Superior temporal gyrus (tissue), 1 donor: ENCODE measurements around the gene ZKSCAN4.

Experiments
- DNase-seq: peaks from one replicate; pipeline ENCODE4 v3.0.0-alpha.2; 2016; ENCODE audit errors: extremely low spot score

Gene ZKSCAN4

DNA sequence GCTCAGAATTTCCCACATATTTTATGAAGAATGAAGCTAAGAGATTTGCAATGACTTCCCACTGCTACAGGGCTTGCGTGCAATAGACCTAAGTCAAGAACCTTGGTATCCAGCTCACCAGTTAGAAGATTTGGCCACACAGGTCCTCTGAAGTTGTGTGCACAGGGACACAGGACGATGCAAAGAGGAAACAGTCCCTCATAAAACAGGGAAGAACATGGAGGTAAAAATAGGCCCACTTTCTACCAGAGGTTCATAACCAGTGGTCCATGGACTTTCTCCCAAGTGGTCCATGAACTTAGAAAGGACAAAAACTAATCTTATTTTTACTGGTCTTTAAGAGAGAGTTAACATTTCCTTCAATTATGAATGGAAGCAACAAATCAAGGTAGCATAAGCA lies 1.3 kb downstream of the ZKSCAN4 start:
- no peak for DNase-seq

DNA sequence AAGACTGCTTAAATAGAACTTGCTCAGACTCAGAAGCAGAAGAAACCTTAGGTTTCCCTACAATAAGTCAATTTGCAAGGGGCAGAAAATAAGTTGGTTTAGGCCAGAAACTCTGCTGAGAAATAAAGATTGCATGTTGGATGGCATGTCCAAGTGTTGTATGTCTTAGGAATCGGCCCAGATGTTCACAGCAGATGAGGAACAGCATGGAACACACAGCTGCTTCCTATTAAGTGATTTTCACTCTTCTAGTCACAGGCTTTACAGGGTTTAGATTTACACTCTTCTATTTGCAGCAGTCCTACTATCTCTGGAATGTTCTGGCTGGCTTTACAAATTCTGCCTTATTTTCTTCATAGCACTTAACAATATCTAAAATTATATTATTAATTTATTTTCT lies 3.2 kb downstream of the ZKSCAN4 start:
- no peak for DNase-seq

DNA sequence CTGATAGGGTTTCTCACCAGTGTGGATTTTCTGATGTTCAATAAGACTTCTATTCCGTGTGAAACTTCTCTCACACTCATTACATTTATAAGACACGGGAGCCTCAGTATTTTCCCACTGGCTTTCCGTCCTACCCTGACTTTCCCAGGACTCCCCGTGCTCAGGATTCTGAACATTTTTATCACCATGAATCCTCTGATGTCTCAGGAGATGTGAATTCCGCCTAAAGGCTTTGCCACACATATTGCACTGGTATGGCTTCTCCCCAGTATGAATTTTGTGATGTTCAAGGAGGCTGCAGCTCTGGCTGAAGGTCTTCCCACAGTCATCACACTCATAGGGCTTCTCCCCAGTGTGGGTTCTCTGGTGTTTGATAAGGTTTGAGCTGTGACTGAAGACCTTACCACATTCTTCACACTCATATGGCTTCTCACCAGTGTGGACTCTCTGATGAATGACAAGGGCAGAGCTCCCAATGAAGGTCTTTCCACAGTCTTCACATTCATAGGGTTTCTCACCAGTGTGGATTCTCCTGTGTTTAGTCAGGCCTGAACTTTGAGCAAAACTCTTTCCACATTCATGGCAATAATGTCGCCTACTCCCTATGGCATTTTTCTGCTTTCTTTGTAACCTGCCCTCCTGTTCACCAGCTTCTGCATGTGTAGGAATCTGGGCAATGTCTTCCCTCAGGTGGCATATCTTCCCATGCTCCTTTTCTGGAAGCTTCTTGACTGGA lies 6.7 kb downstream of the ZKSCAN4 start:
- no peak for DNase-seq

DNA sequence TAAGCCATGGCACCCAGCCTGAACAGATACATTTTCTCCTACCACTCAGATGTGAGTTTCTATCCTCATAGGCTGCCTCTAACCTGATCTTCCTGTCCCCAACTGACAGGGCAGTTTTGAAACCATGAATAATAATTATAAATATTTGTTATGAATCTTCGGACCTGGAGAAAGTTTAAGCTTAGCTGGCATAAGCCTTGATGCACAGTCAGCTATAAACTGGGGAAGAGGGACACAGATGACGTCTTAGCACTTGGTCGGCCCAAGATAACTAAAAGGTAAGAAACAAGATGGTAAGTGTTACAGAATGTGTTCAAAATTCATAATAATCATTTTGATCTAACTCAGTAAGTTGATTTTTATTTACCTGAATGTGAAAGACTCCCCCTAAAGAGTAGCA lies 8.1 kb downstream of the ZKSCAN4 start:
- DNase-seq = no peak

DNA sequence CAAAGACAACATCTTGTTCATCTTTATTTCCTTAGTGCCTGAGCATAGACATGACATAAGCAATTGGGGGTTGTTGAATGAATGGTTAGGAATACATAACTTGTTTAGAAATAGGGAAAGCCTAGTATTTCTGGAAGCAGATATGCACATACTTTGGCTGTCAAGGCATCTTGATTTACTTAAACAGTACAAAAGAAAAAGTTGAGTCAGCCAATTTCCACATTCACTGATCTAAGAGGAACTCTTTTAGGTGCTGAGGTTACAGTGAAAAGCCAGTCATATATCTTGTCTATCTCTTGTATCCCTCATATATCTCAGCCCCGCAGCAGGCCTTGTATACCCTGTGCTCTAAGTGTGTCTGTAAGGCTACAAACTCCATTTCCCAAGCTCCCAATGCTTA lies 11.6 kb downstream of the ZKSCAN4 start:
- no peak for DNase-seq

DNA sequence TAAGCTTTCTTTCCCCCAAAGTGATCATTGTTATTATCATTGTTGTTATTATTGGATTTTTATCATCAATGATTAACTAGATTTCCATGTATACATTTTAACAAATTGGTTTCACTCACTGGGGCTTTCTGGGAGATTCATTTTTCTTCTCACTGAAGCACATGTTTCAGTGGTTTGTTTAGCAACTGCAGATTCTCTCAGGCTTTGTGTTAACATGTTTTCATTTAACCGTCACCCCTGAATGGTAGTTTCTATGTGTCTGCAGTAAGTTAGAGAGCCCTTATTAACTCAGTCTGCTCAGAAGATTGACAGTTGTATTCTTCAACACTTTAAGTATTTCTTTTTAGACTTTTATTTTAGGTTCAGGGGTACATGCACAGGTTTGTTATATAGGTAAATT lies 12.4 kb downstream of the ZKSCAN4 start:
- no peak for DNase-seq

DNA sequence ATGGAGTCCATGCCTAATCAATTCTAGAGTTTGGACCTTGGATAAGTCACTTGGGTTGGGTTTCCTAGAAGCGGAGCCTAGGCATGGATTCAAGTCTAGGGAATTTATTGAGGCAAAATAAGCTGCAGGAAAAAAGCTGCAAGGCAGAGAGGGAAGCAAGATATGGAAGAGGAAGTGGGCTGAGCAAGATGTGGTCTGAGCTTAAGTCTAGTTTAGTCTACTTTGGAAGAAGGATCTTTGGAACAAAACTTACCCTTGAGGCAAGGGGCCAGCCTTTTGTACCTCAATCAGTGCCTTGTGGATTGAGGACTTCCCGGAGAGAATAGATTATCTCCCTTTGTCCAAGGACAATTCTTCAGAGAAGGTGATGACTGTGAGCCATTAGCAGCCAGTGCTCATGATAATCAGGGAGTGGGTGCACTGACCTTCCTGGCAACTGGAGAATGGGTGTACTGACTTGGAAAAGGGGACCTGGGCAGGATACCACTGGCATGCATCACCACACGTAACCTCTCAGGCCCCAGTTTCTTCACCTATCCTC lies 16.1 kb downstream of the ZKSCAN4 start:
- DNase-seq = no peak

DNA sequence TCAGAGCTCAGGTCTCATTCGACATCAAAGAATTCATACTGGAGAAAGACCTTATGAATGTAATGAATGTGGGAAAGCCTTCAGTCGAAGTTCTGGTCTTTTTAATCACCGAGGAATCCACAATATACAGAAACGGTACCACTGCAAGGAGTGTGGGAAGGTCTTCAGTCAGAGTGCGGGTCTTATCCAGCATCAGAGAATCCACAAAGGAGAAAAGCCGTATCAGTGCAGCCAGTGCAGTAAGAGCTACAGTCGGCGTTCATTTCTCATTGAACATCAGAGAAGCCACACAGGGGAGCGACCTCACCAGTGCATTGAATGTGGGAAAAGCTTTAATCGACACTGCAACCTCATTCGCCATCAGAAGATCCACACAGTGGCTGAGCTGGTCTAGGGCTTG lies 19.3 kb downstream of the ZKSCAN4 start:
- DNase-seq = no peak

DNA sequence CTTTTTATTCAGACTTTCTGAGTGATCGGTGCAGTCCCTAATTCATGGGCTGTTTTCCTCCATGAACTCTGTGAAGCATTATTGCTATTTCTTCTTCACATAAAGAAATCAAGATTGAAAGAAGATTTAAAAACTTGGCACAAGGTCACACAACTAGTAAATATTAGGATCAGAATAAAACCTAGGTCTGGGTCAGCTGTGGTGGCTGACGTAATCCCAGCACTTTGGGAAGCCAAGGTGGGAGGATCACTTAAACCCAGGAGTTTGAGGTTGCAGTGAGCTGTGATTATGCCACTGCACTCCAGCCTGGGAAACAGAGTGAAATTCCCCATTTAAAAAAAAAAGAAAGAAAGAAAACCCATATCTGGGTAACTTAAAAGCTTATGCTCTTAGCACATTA lies 25.6 kb downstream of the ZKSCAN4 start:
- DNase-seq = no peak

DNA sequence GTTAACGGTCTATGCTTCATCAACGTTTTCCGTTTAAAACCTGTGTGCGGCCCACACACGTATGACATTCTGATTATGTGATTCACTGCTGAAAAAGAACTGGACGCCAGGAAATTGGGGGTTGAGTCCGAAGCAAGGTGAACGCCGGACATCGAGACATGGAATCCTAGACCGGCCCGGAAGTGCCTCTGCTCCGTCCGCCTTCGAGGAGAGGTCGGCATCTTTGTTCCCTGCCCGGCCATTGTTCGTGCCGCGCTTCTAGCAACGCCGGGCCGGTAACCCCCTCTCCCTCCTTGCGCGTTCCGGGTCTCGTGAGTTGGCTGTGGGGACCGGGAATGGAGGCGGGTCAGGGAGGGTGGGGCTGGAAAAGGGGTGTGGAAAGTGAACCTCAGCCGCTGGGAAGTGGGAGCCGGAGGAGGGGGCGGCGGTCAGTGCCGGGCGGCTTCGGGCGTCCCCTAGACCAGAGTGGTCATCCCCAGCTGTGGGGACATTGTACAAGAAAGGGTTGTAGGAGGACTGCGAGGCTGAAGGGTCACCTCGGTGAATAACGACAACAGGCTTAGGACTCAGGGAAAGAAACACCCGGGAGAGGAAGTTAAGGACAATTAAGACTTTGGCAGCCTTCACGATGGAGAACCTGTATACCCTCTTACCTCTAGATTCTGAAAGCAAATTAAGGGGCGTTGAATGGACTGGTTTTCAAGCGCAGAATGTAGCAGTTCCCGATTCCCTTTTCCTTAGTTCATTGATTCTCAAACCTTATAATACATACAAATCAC lies 26.8 kb downstream of the ZKSCAN4 start, which contains the start of gene ZSCAN9:
ZSCAN9 (plus strand) TSS at position 220 of the 779 bp plus-strand sequence. CDS start 1,810 bp downstream, outside the sequence.
- peak; percentile 77 for DNase-seq

DNA sequence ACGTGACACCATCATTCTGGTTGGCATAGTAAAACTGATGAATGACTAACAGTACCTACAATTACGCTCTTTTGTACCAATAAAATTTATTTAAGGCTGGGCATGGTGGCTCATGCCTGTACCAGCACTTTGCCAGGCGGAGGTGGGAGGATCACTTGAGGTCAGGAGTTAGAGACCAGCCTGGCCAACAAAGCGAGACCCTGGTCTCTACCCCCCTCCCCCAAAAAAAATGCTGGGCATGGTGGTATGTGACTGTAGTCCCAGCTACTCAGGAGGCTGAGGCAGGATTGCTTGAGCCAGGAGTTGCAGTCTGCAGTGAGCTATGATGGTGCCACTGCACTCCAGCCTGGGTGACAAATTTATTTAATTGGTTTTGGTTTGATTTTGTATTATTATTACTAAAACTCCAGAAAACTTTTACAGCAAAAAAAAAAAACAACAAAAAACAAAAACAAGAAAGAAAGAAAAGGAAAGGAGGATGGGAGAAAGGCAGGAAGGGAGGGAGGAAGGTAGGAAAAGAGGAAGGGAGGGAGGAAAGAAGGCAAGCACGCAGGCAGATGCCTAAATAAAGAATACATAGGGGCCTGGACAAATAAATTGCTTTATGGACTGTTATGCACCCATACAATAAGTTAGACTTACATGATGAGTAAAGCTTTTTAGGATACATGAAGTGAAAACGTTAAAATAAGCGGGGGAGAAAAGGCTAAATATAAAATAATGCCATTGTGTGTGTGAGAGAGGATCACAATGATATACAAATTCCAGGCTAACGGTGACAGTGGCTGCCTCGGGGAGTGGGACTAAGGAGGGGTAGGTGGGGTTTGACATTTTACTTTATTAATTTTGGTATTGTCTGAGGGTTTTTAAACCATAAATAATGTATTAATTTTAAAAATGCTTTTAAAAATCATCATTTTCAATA lies 27.7 kb downstream of the ZKSCAN4 start:
- DNase-seq = no peak

DNA sequence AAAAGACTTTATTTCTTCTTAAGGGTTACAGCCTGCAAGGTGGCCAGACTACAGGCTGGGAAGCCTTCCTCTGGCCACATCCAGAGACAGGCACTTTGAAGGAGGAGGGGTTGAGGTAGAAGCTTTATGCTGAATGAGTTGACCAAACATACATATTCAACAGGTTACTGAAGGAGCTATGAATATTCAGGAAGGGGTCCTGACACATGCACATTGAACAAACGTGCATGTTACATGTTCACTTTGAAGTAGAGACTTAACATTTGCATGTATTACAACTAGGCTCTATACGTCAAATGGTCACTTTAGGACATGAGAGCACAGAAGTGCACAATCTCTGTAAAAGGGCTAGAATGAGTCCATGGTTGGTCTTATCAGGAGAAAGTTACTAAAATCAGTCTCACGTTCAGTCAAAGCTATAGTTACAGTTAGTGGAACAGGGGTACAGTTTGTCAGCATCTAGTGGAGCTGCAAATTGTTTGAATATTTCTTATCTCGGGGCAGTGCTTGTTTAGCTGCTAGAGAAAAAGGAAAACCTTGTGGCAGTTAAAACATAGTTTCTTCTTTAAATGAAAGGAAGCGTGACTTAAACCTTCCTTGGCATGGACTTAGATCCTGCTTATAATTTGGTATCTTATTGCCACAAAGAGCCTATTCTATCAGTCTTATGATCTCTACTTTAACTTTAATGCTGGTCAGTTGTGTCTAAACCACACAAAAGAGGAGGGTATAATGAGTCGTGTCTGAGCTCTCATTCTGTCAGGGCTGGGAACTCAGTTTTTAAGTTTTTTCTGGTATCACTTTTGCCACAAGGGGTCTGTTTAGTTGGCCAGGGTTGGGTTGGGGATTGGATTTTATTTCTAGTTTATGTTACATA lies 31.6 kb downstream of the ZKSCAN4 start:
- DNase-seq = no peak

DNA sequence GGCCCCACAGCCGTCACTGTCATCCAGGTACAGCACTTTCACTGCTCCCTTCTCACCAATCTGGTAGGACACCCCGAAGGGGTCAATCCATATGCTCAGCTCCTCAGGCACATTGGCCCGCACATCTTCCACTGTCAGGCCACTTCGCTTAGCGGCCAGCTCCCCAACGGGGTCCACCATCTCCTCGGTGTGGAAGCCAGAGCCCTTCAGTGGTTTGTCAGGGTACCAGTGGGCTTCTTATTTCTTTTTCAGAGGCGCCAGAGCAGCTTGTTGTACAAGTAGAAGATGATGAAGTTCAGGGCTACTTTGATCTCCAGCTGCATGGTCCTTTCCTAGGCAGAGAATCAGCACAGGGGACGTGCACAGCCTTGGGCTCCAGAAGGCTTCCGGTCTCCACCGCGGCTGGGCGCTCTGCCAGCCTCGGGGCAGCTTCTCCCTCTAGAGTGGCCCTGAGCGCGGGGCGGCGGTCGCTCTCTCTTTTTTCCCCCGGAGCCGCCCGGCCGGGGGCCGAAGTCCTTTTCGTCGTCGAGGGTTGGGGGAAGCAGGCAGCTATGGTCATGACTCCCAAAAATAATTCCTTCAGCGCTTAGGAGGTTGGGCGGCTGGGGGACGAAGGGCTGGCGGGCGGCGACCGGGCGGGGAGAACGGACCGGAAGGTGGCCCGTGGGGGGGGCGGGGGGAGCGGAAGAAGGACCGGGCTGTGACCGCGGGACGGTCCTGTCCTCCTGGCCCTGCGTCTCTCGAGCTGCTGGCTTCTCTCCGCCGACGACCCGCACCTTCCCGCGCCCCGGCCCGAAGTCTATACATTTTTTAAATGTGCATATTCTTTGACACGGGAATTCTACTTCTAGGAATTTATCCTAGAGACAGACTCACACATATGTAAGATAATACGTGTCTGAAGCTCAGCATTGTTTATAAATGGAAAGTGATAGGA lies 33.5 kb downstream of the ZKSCAN4 start:
- peak; percentile 29 for DNase-seq

DNA sequence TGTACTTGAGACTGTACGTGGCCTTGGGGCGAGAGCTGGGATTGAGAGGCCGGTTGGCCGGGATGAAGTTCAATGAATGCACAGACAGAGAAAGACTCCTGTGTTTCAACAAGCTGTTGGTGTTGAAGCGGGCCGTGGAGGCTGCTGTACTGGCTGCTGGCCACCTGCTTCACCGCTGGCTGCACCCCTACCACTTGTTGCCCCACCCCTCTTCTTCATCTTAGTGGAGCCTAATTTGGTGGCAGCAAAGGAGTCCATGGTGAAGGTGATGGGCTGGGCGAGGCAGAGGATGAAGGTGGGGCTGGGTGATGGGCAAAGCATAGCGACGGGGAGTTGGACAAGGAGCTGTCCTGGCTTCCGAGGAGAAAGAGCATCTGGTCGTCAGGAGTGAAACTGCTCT lies 34.2 kb downstream of the ZKSCAN4 start:
- DNase-seq = no peak

DNA sequence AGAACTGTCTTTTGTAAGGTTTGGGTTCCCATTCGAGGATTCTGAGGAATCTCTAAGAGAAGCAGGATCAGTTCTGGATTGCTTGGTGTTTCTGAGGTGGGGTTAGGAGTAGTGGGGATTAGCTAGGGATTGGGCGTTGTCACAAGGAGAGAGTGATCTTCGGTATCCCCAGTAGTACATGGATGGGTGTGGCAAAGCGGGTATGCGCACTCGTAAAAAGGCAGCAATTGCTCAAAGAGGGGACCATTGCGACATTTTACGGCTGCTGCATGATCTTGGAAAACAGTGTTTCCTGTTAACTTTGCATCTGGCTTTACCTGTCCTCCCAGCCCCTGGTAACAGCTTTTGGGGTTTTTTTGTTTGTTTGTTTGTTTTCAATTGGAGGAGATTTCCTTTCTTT lies 36.6 kb downstream of the ZKSCAN4 start:
- DNase-seq = no peak

DNA sequence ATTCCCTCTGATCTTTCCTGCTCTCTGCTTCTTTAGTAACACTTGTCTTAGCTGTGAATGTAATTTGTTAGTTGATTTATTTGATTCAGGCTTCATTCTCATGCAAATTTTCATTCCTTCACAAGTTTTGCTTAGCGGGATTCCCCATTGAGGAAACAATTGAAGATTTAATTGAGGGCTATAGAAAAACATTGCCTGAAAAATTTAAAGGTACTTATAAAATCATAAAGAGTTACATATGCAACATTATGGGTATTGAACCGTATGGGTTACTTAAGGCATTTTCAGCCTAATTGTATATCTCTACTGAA lies 38.9 kb downstream of the ZKSCAN4 start:
- DNase-seq = no peak

DNA sequence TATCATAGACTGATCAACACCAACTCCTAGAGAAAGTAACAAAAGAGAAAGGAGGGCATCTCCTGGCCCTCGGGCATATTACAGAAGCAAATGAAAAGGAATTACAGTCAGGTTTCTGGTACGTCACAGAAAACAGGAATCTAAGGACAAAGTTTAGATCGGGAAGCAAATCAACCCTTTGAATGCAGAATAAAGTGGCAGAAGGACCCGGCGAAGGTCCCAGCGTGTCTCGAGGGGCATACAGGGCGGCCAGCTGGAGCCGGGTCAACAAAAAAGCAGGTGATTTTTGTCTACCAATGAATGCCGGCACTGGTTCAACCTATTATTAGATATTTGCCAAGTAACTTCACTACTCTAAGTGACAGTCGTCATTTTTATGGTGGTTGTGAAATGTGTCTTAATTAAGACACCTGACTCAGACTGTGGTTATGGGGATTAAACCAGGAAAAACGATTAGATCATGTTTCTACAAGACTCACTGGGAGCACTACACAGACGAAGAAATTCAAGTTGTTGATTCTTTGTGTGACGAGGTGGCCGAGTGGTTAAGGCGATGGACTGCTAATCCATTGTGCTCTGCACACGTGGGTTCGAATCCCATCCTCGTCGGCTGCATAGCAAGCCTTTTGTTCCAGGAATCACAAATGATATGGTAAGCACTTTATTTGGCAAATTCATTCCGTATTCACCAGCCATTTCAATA lies 39.4 kb downstream of the ZKSCAN4 start:
- DNase-seq = no peak

DNA sequence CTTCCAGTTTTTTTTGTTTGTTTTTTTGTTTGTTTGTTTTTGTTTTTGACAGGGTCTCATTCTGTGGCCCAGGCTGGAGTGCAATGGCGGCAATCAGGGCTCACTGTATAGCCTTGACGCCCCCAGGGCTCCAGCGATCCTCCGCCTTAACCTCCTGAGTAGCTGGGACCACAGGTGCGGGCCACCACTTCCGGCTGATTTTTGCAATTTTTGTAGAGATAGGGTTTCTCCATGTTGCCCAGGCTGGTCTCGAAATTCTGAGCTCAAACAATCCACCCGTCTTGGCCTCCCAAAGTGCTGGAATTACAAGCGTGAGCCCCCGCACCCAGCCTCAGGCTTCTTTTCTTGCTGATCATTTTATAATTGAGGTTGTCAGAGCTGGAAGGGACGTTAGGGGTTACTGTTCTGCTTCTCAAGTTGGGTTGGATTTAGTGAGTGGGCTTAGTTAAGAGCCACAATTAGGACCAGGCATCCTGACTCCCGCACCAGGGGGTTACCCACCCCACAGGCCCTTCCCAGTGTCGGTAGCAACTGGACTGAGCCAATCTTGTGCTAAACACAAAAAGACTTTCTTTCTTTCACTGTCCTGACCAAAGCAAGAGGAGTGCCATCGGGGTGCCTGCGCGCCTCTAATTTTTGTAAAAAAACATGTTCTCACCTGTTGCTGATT lies 40.1 kb downstream of the ZKSCAN4 start:
- no peak for DNase-seq
